ENCODE results near the gene PPP6R1.

GRCh38 chr19:55264531-55264930 lies 5.7 kb upstream of the PPP6R1 start:
- TF ChIP-seq, protein P1, sequence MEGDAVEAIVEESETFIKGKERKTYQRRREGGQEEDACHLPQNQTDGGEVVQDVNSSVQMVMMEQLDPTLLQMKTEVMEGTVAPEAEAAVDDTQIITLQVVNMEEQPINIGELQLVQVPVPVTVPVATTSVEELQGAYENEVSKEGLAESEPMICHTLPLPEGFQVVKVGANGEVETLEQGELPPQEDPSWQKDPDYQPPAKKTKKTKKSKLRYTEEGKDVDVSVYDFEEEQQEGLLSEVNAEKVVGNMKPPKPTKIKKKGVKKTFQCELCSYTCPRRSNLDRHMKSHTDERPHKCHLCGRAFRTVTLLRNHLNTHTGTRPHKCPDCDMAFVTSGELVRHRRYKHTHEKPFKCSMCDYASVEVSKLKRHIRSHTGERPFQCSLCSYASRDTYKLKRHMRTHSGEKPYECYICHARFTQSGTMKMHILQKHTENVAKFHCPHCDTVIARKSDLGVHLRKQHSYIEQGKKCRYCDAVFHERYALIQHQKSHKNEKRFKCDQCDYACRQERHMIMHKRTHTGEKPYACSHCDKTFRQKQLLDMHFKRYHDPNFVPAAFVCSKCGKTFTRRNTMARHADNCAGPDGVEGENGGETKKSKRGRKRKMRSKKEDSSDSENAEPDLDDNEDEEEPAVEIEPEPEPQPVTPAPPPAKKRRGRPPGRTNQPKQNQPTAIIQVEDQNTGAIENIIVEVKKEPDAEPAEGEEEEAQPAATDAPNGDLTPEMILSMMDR (IDR thresholded peaks at IDR 0.05), result no peak
- TF ChIP-seq SIN3A (IDR thresholded peaks at IDR 0.05; ENCODE audit: borderline replicate concordance, insufficient read depth, low read depth, low read length), result no peak
- no peak for TF ChIP-seq POLR2AphosphoS5 (IDR thresholded peaks at IDR 0.05; ENCODE audit: low read depth, low read length)
- TF ChIP-seq REST (IDR thresholded peaks at IDR 0.05; ENCODE audit: insufficient read depth in 1 of 2, low read depth in 2 of 2, low read length in 1 of 2), result no peak
- no peak for TF ChIP-seq TCF7L2 (IDR thresholded peaks at IDR 0.05; ENCODE audit: low read depth, low read length)

Measured in Panc1 (cell line).